Vagina (tissue), 2 donors: ENCODE results near the gene IL1RAPL1.

ENCODE experiments used
- POLR2A ChIP-seq, 2 donors: fragments of 450-650 bp; IDR thresholded peaks; one replicate each; pipeline ENCODE4 v1.6.1; 2017; ENCODE audit warnings: antibody characterized with exemption in 2 of 2, mild to moderate bottlenecking in 2 of 2, moderate library complexity in 2 of 2
- POLR2AphosphoS5 ChIP-seq, 2 donors: sonication (generic); formaldehyde crosslinking; IDR thresholded peaks; one replicate each; pipeline ENCODE4 v1.9.0; 2017; ENCODE audit warnings: antibody characterized with exemption in 2 of 2, mild to moderate bottlenecking in 2 of 2, low read depth in 1 of 2; ENCODE audit not compliant: insufficient read depth in 1 of 2
- TF ChIP-seq, protein P1 (sequence below), 3 experiments: fragments of 450-650 bp in 2 of 3; fragments of 200-600 bp in 1 of 3; sonication (generic) in 1 of 3; IDR thresholded peaks; one replicate each; pipeline ENCODE4 v1.5.1; 2017 to 2019; ENCODE audit warnings: antibody characterized with exemption in 3 of 3, mild to moderate bottlenecking in 2 of 3, moderate library complexity in 2 of 3

DNA sequence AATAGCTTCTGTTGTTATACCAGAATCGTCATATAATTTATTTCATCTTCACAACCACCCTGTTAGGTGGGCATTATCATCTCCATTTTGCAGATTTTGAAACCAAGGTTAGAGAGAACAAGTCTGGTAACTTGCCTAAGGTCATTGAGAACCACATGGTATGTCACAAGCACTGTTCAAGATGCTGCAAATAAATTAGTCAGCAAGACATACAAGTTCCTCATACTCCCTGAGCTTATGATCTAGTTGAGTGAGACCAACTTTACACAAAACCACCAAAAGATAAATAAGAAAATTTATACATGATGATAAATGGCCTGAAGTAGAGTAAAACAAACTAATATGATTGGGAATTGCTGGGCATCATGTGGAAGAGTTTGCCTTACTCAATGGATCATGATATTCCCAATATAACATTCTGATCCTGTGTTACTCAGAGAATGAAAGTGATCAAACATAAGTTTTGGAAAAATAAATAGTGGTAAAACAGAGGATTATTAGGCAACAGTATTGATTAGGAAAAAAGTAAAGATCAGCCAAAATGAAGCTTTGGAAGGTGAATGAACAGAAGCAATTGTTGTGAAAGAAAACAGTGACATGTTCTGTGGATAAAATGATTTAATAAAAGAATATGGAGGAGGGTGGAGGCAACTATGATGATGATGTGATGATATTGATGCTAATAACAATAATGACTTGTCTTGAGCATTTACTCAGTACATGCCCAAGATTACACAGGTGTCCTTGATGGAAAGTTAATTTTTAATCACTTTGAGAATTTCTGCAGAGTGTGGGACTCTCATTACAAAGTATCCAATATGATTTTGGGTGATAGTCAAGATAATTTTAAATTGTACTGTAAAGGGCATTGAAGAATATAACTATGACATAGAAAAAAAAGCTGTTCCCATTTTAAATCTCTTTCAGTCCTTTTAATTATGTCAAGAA is 34.1 kb upstream of the IL1RAPL1 start:
- TF ChIP-seq, protein P1, sequence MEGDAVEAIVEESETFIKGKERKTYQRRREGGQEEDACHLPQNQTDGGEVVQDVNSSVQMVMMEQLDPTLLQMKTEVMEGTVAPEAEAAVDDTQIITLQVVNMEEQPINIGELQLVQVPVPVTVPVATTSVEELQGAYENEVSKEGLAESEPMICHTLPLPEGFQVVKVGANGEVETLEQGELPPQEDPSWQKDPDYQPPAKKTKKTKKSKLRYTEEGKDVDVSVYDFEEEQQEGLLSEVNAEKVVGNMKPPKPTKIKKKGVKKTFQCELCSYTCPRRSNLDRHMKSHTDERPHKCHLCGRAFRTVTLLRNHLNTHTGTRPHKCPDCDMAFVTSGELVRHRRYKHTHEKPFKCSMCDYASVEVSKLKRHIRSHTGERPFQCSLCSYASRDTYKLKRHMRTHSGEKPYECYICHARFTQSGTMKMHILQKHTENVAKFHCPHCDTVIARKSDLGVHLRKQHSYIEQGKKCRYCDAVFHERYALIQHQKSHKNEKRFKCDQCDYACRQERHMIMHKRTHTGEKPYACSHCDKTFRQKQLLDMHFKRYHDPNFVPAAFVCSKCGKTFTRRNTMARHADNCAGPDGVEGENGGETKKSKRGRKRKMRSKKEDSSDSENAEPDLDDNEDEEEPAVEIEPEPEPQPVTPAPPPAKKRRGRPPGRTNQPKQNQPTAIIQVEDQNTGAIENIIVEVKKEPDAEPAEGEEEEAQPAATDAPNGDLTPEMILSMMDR (IDR thresholded peaks at IDR 0.05) = no peak
- TF ChIP-seq POLR2A (IDR thresholded peaks at IDR 0.05) (no peak), POLR2AphosphoS5 (IDR thresholded peaks at IDR 0.05; ENCODE audit: insufficient read depth in 1 of 2, low read depth in 1 of 2) (no peak)
